AG09309 (cell line): Measurements from ENCODE around the gene EIF5A.

Experiments used
- DNase-seq: peaks from one replicate; pipeline ENCODE4 v3.0.0-alpha.2; 2010; ENCODE audit warnings: low read depth
- H3K4me3 ChIP-seq: 2 replicates; pipeline ENCODE4 v1.5.1; 2011; ENCODE audit warnings: mild to moderate bottlenecking, low read depth, low read length, moderate library complexity; ENCODE audit not compliant: control insufficient read depth
- TF ChIP-seq, protein P1 (sequence below): IDR thresholded peaks from 2 replicates; pipeline ENCODE4 v1.5.1; 2011; ENCODE audit warnings: mild to moderate bottlenecking, low read depth, low read length, inconsistent platforms; ENCODE audit not compliant: insufficient read depth, control insufficient read depth; ENCODE audit errors: missing control alignments

Gene EIF5A

DNA sequence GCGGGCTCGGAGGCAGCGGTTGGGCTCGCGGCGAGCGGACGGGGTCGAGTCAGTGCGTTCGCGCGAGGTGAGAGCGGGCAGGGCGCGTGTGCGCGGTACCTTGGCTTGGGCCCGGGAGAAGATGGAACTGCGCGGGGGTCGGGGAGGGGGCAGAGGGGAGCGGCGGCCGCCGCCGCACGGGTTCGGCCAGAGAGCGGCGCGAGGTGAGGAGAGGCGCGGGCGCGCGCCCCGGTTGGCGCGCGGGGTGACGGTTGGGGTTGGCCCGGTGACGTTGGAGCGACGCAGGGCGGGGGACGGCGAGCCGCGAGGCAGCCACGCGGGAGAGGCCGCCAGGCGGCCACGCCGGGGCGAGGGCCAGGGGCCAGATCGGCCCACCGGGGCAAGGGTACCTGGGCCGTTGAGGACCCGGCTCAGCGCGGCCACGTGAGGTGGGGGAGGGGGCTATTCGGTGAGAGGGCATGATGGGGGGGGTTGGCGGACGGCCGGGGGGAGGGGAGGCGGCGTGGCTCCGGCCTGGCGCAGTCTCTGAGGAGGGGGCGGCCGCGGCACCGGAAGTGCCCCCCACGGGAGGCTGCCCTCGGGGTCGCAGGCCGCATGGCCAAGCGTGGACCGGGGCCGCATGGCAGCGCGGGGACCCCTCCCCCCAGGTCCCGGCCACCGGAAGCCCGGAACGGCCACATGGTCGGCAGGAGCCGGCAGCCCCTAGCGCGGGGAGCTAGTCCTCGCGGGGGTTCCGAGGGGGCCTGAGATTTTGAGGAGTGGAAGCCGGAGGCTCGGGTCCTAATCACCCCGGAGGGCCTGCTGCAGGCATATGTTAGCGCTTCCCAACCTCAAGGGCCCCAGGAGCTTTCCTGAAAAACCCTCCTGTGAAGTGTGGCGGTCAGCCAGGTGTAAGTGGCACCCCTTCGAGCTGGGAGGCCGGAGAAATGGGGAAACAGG is 527 bp downstream of the EIF5A start:
- TF ChIP-seq, protein P1, sequence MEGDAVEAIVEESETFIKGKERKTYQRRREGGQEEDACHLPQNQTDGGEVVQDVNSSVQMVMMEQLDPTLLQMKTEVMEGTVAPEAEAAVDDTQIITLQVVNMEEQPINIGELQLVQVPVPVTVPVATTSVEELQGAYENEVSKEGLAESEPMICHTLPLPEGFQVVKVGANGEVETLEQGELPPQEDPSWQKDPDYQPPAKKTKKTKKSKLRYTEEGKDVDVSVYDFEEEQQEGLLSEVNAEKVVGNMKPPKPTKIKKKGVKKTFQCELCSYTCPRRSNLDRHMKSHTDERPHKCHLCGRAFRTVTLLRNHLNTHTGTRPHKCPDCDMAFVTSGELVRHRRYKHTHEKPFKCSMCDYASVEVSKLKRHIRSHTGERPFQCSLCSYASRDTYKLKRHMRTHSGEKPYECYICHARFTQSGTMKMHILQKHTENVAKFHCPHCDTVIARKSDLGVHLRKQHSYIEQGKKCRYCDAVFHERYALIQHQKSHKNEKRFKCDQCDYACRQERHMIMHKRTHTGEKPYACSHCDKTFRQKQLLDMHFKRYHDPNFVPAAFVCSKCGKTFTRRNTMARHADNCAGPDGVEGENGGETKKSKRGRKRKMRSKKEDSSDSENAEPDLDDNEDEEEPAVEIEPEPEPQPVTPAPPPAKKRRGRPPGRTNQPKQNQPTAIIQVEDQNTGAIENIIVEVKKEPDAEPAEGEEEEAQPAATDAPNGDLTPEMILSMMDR = peak; percentile 4
- no peak for DNase-seq
- H3K4me3 ChIP-seq = peak overlapping the region; percentile 68

DNA sequence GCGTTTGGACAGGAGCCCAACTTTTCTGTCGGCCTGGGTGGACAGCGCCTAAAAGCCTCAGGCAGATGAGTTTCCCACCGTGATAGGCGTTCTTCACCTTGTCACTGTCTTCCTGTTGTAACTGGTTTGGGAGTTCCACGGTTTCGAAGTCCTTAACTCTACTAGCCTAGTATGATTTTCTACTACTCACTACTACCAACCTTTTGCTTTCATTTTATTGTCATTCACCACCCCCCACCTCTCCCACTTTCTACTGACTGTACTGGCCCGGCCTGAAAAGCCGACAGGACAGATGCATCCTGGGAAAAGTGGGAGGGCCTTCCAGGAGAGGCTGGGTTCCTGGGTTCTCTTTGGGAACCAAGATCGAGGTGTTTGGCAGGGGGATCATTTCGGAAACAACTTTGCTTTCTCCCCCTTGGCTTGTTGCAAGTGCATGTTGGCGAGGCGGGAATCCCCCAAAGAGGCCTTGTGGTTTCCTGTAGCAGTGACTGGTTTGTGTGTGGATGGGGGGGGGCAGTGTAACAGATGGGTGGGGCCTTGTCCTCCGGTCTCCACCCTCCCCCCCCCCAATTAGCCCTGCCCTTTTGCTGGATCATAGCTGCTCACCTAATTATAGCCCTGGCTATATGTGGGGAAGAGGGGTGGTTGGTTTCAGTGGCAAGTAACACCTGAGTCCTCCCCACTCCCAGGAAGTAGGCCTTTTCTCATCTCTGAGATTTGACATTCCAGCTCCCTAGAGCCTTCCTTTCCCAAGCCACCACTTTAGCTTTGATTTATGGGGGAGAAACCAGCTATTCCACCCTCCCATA is 1.4 kb downstream of the EIF5A start:
- no peak for DNase-seq
- TF ChIP-seq, protein P1 = no peak

DNA sequence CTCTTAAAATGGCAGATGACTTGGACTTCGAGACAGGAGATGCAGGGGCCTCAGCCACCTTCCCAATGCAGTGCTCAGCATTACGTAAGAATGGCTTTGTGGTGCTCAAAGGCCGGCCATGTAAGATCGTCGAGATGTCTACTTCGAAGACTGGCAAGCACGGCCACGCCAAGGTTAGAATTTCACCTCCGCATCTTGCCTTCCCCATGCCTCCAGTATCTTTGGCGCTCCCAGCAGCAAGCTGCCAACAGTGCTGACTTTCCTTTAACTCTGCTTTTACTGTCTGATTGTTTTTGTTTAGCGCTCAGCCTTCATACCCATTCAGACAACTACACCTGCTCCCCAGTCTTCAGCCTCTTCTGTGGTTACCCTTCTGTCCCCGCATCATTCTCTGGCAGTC is 2.2 kb downstream of the EIF5A start:
- TF ChIP-seq, protein P1 = no peak

More for the DNA sequence above, 1.4 kb downstream of the EIF5A start:
- peak overlapping the region; percentile 68 for H3K4me3 ChIP-seq

DNA sequence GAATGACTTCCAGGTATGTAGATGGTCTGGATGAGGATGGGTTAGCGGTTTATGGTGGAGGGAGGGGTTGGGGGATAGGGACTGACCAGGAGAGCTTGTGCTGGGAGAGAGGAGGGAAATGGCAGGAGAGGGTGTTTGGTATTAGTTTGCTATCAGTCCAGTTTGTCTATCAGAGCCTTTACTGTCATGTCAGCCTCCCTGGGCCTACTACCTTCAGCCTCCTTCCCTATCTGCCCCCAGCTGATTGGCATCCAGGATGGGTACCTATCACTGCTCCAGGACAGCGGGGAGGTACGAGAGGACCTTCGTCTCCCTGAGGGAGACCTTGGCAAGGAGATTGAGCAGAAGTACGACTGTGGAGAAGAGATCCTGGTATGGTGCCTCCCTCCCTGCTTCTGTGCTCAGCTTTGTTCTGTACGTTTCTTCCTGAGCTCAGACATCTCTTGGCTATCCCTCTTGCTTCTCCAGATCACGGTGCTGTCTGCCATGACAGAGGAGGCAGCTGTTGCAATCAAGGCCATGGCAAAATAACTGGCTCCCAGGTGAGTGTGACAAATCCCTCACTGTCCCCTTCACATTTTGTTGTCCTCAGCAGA is 3.8 kb downstream of the EIF5A start:
- H3K4me3 ChIP-seq = no peak overlapping the region
- TF ChIP-seq, protein P1 = no peak
- DNase-seq = no peak

More for the DNA sequence above, 2.2 kb downstream of the EIF5A start:
- DNase-seq = no peak
- peak overlapping the region; percentile 68; the same call in 1 of the 2 replicates for H3K4me3 ChIP-seq

DNA sequence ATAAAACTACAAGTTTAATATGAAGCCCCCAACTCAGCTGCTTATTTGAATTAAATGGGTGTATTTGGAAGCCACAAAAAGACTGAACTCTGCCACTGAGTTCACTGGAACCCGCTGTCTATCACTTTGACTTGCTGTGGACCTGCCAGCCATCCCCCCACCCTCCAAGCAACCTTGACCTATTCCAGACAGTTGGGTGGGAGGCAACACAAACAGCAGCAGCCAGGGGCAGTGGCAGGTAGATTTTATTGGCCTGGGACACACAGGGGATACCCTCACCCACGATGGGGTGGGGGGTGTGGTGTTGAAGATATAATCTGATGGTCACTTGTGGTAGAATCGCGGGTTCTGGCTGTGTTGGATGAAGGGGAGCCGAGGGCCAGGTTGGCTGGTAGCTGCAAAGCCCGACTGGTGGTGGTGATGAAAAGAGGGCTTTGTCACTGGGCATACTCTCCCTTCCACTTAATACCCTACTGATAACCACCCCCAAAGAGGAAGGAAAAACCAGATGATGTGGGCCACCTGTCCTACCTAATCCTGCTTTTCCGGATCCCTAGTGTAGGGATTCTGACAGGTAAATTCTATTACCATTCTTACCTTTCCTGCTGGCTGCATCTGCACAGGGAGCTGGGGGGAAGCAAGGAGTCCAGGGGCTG is 5.1 kb downstream of the EIF5A start:
- no peak for DNase-seq
- H3K4me3 ChIP-seq = no peak overlapping the region
- TF ChIP-seq, protein P1 = no peak

DNA sequence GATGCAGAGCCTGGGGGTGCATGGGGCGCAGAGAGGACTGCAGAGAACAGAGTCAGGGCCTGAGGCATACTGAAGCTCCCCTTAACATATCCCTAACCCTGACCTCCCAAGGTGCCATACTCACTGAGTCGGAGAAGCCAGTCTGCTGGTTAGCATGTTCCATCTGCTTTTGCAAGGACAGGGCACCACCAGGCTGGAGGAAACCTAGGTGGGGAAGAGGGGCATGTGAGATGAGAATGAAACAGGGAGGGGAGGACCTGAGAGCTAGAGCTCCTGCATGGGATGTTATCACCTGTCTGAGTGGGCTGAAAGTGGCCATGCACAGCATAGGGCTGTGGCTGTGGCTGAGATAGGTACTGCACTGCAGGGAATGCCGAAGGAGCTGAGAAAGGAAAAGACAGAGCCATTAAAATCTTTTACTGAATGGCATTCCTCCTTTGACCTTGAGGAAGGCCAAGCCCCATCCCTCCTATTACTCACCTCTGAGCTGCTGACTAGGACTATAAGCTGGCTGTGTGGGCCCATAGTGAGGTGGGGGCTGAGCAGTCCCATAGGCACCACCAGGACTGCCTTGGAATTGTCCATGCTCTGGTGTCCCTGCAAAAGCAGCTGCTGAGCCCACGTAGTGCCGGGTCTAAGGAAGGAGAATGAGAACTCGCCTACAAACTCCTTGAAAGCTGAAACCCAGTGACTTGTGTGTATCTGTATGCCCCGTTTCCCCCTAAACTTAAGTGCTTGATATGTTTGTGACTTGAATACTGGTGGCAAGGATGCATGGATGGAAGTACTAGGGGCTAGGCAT is 5.9 kb downstream of the EIF5A start:
- TF ChIP-seq, protein P1 = no peak
- H3K4me3 ChIP-seq = no peak overlapping the region
- DNase-seq = no peak
